ENCODE results near the gene HEXIM2. TPM values are rescaled to one million over a fixed set of nuclear protein-coding genes. Genes with fewer than 3 reads are reported as not detected.

Gene HEXIM2
- total RNA-seq, 1 experiment from 2014 or later = 4.5 TPM

DNA sequence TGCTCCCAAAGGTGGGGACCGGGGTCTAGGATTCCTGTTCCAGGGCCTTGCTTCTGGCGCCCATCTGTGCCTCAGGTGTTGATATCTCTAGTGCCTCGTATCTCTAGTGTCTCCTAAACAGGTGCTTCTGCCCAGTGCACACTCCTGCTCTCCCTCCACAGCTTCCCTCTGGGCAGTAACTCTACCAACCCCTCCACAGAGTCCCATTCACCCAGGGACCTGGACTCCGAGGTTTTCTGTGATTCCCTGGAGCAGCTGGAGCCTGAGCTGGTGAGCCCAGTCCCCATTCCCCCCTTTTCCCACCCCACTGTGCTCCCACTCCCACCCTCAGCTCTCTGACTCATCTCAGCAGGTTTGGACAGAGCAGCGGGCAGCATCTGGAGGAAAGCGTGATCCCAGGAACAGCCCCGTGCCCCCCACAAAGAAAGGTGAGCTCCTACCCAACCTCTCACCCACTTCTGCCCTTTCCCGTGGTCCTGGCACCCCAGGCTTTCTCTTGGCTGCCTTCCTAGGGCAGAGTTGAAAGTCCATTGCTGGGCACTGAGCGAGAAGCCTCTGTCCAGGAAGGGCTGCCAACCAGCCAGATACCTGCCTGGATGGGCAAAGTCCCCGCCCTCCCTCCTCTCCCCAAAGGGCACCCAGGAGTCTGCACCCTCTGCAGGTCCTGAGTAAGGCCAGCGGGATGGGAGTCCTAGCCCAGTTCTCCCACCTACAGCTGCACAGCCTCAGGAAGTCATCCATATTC is 23.9 kb upstream of the HEXIM2 start:
- TF ChIP-seq SIN3A (IDR thresholded peaks at IDR 0.05; ENCODE audit: borderline replicate concordance, insufficient read depth, low read depth, low read length) (no peak), POLR2AphosphoS5 (IDR thresholded peaks at IDR 0.05; ENCODE audit: low read depth, low read length) (no peak), TCF7L2 (IDR thresholded peaks at IDR 0.05; ENCODE audit: low read depth, low read length) (no peak)
- TF ChIP-seq, protein P1, sequence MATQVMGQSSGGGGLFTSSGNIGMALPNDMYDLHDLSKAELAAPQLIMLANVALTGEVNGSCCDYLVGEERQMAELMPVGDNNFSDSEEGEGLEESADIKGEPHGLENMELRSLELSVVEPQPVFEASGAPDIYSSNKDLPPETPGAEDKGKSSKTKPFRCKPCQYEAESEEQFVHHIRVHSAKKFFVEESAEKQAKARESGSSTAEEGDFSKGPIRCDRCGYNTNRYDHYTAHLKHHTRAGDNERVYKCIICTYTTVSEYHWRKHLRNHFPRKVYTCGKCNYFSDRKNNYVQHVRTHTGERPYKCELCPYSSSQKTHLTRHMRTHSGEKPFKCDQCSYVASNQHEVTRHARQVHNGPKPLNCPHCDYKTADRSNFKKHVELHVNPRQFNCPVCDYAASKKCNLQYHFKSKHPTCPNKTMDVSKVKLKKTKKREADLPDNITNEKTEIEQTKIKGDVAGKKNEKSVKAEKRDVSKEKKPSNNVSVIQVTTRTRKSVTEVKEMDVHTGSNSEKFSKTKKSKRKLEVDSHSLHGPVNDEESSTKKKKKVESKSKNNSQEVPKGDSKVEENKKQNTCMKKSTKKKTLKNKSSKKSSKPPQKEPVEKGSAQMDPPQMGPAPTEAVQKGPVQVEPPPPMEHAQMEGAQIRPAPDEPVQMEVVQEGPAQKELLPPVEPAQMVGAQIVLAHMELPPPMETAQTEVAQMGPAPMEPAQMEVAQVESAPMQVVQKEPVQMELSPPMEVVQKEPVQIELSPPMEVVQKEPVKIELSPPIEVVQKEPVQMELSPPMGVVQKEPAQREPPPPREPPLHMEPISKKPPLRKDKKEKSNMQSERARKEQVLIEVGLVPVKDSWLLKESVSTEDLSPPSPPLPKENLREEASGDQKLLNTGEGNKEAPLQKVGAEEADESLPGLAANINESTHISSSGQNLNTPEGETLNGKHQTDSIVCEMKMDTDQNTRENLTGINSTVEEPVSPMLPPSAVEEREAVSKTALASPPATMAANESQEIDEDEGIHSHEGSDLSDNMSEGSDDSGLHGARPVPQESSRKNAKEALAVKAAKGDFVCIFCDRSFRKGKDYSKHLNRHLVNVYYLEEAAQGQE (IDR thresholded peaks at IDR 0.05; ENCODE audit: insufficient read depth in 1 of 2, low read depth in 2 of 2, low read length in 1 of 2) = no peak
- TF ChIP-seq, protein P2, sequence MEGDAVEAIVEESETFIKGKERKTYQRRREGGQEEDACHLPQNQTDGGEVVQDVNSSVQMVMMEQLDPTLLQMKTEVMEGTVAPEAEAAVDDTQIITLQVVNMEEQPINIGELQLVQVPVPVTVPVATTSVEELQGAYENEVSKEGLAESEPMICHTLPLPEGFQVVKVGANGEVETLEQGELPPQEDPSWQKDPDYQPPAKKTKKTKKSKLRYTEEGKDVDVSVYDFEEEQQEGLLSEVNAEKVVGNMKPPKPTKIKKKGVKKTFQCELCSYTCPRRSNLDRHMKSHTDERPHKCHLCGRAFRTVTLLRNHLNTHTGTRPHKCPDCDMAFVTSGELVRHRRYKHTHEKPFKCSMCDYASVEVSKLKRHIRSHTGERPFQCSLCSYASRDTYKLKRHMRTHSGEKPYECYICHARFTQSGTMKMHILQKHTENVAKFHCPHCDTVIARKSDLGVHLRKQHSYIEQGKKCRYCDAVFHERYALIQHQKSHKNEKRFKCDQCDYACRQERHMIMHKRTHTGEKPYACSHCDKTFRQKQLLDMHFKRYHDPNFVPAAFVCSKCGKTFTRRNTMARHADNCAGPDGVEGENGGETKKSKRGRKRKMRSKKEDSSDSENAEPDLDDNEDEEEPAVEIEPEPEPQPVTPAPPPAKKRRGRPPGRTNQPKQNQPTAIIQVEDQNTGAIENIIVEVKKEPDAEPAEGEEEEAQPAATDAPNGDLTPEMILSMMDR (IDR thresholded peaks at IDR 0.05) = no peak
- ChIA-PET CTCF (interaction anchor here (0.5 to 2.9 kb wide), 2 partner anchors 57 to 60 kb away, joined by 6 to 58 read pairs; no protein-coding TSS in a partner anchor), POLR2A (interaction anchor here (0.6 kb wide), 2 partner anchors 51 to 64 kb away, joined by 3 read pairs; no protein-coding TSS in a partner anchor)
- H3K27me3 ChIP-seq (ENCODE audit: control insufficient read depth, insufficient read depth, low read length) = no peaks in the 10 kb centered on the region
- DNase-seq (ENCODE audit: low read depth, low spot score) (no peak), ATAC-seq (no peak)
- no peak overlapping the region for H3K4me3 ChIP-seq (ENCODE audit: low read depth in 2 of 2, low read length in 2 of 2)
- H3K27ac ChIP-seq (ENCODE audit: low read length) = no peak overlapping the region
- no TSS peak for BruUV-seq (replicated peaks)
- in situ Hi-C loops (cut with HindIII; ENCODE audit: low pct_unique_long_range_greater_than_20kb, low sequenced_read_pairs) (no loop called here), intact Hi-C loops (cut with micrococcal nuclease; ENCODE audit: unreplicated experiment) (no loop called here)
- no peaks in the 10 kb centered on the region for H3K36me3 ChIP-seq (ENCODE audit: control insufficient read depth, insufficient read depth, low read length)
- peaks cover 8% of the 10 kb centered on the region; the same call in 1 of the 2 replicates for H3K4me1 ChIP-seq (ENCODE audit: control insufficient read depth, insufficient read depth, low read length)
- H3K9me3 ChIP-seq (ENCODE audit: control insufficient read depth, insufficient read depth, low read depth, low read length) = no peaks in the 10 kb centered on the region

DNA sequence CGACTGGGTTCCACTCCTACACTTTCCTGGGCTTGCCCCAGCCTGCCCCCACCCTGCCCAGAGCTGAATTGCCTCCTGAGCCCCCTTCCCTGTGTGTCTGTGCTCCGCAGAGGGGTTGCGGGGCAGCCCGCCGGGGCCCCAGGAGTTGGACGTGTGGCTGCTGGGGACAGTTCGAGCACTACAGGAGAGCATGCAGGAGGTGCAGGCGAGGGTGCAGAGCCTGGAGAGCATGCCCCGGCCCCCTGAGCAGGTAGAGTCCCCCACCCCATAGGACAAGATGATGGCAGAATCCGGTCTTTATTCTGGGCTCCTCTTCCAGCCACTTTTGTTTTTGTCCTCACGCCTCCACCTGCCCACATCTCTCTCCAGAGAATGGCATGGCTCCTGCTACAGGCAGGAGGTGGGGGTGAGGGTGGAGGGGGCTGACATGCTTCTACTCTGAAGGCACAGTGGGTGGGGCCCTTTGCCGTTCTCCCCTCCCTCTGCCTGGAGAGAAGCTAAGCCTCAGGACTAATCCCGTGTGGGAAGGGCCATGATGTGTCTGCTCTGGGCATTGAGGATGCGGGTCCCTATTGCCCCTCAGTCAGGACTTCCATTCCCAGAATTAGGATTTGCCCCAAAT is 22.7 kb upstream of the HEXIM2 start:
- Histone ChIP-seq H3K36me3 (ENCODE audit: control insufficient read depth, insufficient read depth, low read length) (no peaks in the 10 kb centered on the region), H3K4me1 (ENCODE audit: control insufficient read depth, insufficient read depth, low read length) (peaks cover 8% of the 10 kb centered on the region; the same call in 1 of the 2 replicates), H3K27ac (ENCODE audit: low read length) (no peak overlapping the region), H3K9me3 (ENCODE audit: control insufficient read depth, insufficient read depth, low read depth, low read length) (no peaks in the 10 kb centered on the region), H3K4me3 (ENCODE audit: low read depth in 2 of 2, low read length in 2 of 2) (no peak overlapping the region), H3K27me3 (ENCODE audit: control insufficient read depth, insufficient read depth, low read length) (no peaks in the 10 kb centered on the region)
- intact Hi-C loops (cut with micrococcal nuclease; ENCODE audit: unreplicated experiment) (no loop called here), in situ Hi-C loops (cut with HindIII; ENCODE audit: low pct_unique_long_range_greater_than_20kb, low sequenced_read_pairs) (no loop called here)
- ATAC-seq (no peak), DNase-seq (ENCODE audit: low read depth, low spot score) (no peak)
- ChIA-PET POLR2A (no interaction called here), CTCF (no interaction called here)
- TF ChIP-seq, protein P1 (IDR thresholded peaks at IDR 0.05; ENCODE audit: insufficient read depth in 1 of 2, low read depth in 2 of 2, low read length in 1 of 2) = no peak
- TF ChIP-seq SIN3A (IDR thresholded peaks at IDR 0.05; ENCODE audit: borderline replicate concordance, insufficient read depth, low read depth, low read length) = no peak
- no peak for TF ChIP-seq POLR2AphosphoS5 (IDR thresholded peaks at IDR 0.05; ENCODE audit: low read depth, low read length)
- TF ChIP-seq, protein P2 (IDR thresholded peaks at IDR 0.05) = no peak
- TF ChIP-seq TCF7L2 (IDR thresholded peaks at IDR 0.05; ENCODE audit: low read depth, low read length) = no peak
- BruUV-seq (replicated peaks) = no TSS peak
